ENCODE measurements around the gene RUSF1.
A peak's percentile ranks its signal among the peaks of the same experiment; 100 is the strongest.
"Not testable (repeated sequence)": the region's sequence is repeated elsewhere in the genome, so short reads cannot be mapped to it uniquely, and the experiment has no call there.

RUSF1 gene

GRCh38 chr16:31507929-31508705 lies at the start of gene RUSF1:
Gene RUSF1, minus strand, starts transcription at chr16:31508391. Its CDS starts 18 bp downstream, at chr16:31508373.
- peak; percentile 72 to 85 for DNase-seq (ENCODE audit: low read depth in 2 of 2)

DNA sequence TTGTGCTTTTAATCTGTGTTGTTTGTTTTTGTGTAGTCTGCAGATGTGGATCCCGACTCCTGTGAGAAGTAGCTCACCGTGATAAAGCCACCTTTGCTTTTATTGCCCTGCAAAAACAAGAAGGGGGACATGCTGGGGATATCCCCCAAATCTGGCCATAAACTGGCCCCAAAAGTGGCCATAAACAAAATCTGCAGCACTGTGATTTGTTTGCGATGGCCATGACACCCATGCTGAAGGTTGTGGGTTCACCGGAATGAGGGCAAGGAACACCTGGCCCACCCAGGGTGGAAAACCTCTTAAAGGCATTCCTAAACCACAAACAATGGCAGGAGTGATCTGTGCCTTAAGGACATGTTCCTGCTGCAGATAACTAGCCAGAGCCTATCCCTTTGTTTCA lies 34.6 kb upstream of the RUSF1 start:
- DNase-seq (ENCODE audit: low read depth in 2 of 2) = no peak

GRCh38 chr16:31539762-31540161 lies 31.6 kb upstream of the RUSF1 start:
- DNase-seq (ENCODE audit: low read depth in 2 of 2) = not testable (repeated sequence)

DNA sequence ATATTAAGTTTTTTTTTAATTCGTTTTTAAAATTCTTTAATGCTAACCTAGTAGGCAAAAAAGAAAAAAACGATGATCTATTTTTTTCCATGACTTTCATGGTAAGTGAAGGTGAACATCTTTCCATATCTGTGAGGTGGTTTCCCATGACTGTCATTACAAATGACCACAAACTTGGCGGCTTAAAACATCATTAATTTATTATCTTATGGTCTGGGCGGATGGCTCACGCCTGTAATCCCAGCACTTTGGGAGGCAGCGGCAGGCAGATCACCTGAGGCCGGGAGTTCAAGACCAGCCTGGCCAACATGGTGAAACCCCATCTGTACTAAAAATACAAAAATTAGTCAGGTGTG lies 30.0 kb upstream of the RUSF1 start:
- not testable (repeated sequence) for DNase-seq (ENCODE audit: low read depth in 2 of 2)

GRCh38 chr16:31537362-31538242 lies 29.4 kb upstream of the RUSF1 start:
- no peak for DNase-seq (ENCODE audit: low read depth in 2 of 2)

GRCh38 chr16:31536804-31537361 lies 28.7 kb upstream of the RUSF1 start:
- DNase-seq (ENCODE audit: low read depth in 2 of 2) = no peak

- no peak for DNase-seq (ENCODE audit: low read depth in 2 of 2)
These were observed 27.5 kb upstream of the RUSF1 start for GRCh38 chr16:31535737-31536136.

GRCh38 chr16:31532896-31533295 lies 24.7 kb upstream of the RUSF1 start:
- DNase-seq (ENCODE audit: low read depth in 2 of 2) = no peak

DNA sequence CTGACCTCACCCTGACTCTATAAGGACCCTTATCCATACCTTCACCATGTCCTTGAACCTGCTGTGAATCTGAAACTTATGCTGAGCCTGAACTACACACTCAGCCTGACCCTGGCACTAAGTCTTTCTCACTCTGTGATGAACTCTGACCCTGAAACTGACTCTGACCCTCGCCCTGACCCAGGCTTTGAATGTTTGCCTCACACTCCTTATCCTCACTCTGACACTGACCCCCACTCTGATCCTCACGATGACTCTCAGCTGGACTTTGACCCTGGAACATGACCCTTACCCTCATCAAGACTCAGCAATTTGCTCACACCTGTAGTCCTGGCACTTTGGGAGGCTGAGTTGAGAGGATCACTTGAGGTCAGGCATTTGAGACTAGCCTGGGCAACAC lies 23.9 kb upstream of the RUSF1 start:
- DNase-seq (ENCODE audit: low read depth in 2 of 2) = no peak

- no peak for DNase-seq (ENCODE audit: low read depth in 2 of 2)
These were observed 22.9 kb upstream of the RUSF1 start for GRCh38 chr16:31531096-31531495.

GRCh38 chr16:31530405-31530804 lies 22.2 kb upstream of the RUSF1 start:
- no peak for DNase-seq (ENCODE audit: low read depth in 2 of 2)

DNA sequence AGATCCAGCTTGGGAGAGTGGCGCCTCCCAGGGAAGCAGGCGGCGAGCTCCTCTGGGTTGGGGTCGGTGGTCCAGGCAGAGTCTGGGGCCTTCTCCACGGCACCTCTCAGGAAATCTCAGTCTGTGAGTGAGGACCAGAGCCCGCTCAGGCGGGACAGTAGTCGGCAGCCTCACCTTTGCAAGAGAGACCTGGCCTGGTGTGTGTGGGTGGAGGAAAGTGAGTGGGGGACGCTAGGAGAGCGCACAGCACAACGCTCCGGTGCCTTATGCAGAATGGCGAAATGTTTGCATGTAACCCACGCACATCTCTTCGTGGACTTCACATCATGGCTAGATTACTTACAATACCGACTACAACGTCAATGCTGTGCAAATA lies 21.7 kb upstream of the RUSF1 start:
- DNase-seq (ENCODE audit: low read depth in 2 of 2) = no peak

DNA sequence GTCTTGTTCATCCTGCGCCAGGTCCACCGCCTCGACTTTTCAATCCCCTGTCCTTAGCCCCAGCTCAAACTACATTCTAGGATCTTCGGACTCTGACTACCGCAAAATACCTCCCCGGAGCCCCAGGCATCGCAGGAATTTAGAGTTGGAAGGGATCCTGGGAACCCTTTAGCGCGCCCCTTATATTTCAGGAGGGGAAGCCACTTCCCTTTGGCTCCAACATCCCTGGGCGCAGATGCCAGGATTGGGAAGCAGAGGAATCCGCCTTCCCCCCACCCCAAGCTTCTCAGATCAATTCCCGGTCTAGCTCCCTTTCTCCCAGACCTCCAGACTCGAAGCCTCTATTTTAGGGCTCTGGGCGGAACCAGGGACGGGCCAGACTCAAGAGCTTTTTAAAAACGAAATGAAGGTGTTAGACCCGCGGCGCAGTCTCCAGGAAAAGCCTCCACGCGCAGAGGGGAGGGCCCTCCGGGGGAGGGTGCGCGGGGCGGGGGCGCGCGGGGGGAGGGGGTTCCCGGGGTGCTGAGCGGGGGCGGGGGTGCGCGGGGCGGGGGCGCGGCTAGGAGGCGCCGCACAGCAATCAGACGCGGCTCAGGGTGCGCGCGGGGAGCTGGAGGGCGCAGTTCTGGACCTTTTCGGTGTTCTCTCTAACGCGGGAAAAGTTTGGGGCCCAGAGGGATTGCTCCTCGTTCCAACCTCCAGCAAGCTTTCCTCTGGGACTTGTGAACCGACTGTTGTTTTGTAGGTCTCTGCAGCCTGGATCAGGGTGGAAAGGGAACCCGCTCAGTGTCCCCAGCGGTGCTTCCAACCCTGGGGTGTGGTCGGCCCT lies 21.1 kb upstream of the RUSF1 start:
- DNase-seq (ENCODE audit: low read depth in 2 of 2) = no peak

- DNase-seq (ENCODE audit: low read depth in 2 of 2) = no peak
These were observed 20.4 kb upstream of the RUSF1 start for GRCh38 chr16:31528523-31529107.

- no peak for DNase-seq (ENCODE audit: low read depth in 2 of 2)
These were observed 19.6 kb upstream of the RUSF1 start, which contains the start of gene AHSP for GRCh38 chr16:31527734-31528274. Gene AHSP, plus strand, starts transcription at chr16:31527900. Its CDS starts 240 bp downstream, at chr16:31528140.

- DNase-seq (ENCODE audit: low read depth in 2 of 2) = no peak
These were observed 16.9 kb upstream of the RUSF1 start for GRCh38 chr16:31525113-31525512.

DNA sequence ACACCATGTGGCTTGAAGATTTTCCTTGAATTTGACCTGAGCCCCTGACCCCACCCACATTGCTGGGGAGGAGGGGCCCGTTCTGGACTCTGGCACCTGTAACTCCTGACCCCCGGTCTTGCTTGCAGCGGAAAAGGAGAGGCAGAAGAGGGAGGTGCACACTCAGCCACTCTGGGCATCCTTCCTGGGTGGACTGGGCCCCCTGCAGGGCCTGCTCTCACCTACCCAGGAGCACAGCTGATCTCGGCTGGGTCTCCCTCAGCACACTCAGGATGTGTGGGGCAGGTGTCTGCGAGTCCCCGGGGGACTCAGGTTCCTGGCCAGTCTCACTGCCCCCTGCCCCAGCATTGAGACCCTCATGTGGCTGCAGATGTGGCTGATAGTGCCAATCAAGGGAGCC lies 15.6 kb upstream of the RUSF1 start:
- DNase-seq (ENCODE audit: low read depth in 2 of 2) = not testable (repeated sequence)

DNA sequence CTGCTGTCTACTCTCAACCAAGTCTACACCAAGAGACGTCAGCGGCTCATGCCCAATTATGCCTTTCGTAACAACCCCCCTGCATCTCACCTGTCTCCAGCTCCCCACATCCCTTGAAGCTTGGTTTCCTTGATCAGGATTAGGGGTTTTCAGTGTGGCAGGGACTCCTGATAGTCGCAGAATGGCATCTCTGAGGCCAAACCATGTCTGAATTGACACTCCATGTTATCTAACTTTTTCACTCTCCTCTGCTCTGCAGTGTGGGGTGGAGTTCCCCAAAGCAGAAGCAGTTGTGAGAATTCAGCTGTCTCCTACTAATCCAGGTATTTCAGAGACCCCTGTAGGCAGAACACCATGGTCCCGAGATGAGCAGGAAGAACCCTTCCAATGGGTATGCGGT lies 13.9 kb upstream of the RUSF1 start:
- DNase-seq (ENCODE audit: low read depth in 2 of 2) = no peak

DNA sequence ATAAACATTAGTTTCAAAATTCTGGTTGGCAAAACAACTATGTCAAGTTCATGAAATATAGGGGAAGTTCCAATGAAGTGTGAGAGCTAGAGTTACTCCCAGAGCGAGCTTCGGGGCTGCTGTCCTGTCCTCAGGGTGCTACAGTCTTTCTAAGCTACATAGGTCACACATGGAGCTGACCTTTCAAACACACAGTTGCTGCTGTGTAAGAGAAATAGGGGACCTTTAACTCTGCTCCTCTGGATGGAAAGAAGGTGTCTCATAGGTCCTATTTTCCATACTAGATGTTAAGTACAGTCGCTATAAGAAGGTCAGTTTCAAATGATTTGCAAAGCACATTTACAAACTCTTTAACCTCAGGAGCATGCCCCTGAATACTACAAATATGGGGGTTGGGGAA lies 13.2 kb upstream of the RUSF1 start:
- DNase-seq (ENCODE audit: low read depth in 2 of 2) = no peak

- no peak for DNase-seq (ENCODE audit: low read depth in 2 of 2)
These were observed 11.7 kb upstream of the RUSF1 start for GRCh38 chr16:31519759-31520431.
